ENCODE data around the gene XBP1.
A peak's percentile ranks its signal among the peaks of the same experiment; 100 is the strongest.

XBP1 gene

GRCh38 chr22:28817919-28818859 lies 17.8 kb upstream of the XBP1 start:
- H2AFZ ChIP-seq (ENCODE audit: low read depth, low read length), result no peak overlapping the region
- H3K27me3 ChIP-seq (ENCODE audit: control insufficient read depth in 1 of 2, insufficient read depth in 1 of 2, low read length in 2 of 2), result no peaks in the 10 kb centered on the region
- H3K4me1 ChIP-seq (ENCODE audit: control insufficient read depth, insufficient read depth, low read depth, low read length), result no peaks in the 10 kb centered on the region
- 91% methylated on average over 14 of the region's 14 CpGs for WGBS
- H3K27ac ChIP-seq (ENCODE audit: low read length, poor library complexity, severe bottlenecking), result no peak overlapping the region
- H3K14ac ChIP-seq (ENCODE audit: low read length in 2 of 2), result no peak overlapping the region
- H2AK5ac ChIP-seq (ENCODE audit: low read length, severe bottlenecking), result no peak overlapping the region
- H3K36me3 ChIP-seq (ENCODE audit: control insufficient read depth in 1 of 2, insufficient read depth in 2 of 2, low read depth in 1 of 2, low read length in 2 of 2), result peaks cover 0 to 21% of the 10 kb centered on the region in 2 experiments
- H2BK5ac ChIP-seq (ENCODE audit: low read depth, low read length, poor library complexity, severe bottlenecking), result no peak overlapping the region
- no peak overlapping the region for H4K91ac ChIP-seq (ENCODE audit: low read length)
- H3K4ac ChIP-seq (ENCODE audit: low read depth in 1 of 2, low read length in 2 of 2), result no peak overlapping the region
- no peak overlapping the region for H2BK120ac ChIP-seq (ENCODE audit: low read depth, low read length)
- H3K23ac ChIP-seq (ENCODE audit: low read length in 2 of 2), result no peak overlapping the region
- H3K9ac ChIP-seq (ENCODE audit: low read length), result no peak overlapping the region
- no peaks in the 10 kb centered on the region for H3K9me3 ChIP-seq (ENCODE audit: control insufficient read depth, low read length)
- peaks cover 1% of the 10 kb centered on the region for H3K79me1 ChIP-seq (replicated peaks; ENCODE audit: low read length, poor library complexity, severe bottlenecking)
- peak overlapping the region; percentile 8 for H2BK15ac ChIP-seq (ENCODE audit: low read depth, poor library complexity, severe bottlenecking)
- H3K4me3 ChIP-seq (ENCODE audit: insufficient read depth in 1 of 2, low read depth in 1 of 2, low read length in 2 of 2), result no peak overlapping the region
- H2BK12ac ChIP-seq (ENCODE audit: low read length in 2 of 2), result no peak overlapping the region
- no peak overlapping the region for H3K4me2 ChIP-seq (ENCODE audit: low read length, poor library complexity, severe bottlenecking)
- H4K8ac ChIP-seq (ENCODE audit: low read length), result no peak overlapping the region
- DNase-seq, result no peak
- H3K18ac ChIP-seq (ENCODE audit: low read depth in 1 of 2, low read length in 2 of 2), result no peak overlapping the region

DNA sequence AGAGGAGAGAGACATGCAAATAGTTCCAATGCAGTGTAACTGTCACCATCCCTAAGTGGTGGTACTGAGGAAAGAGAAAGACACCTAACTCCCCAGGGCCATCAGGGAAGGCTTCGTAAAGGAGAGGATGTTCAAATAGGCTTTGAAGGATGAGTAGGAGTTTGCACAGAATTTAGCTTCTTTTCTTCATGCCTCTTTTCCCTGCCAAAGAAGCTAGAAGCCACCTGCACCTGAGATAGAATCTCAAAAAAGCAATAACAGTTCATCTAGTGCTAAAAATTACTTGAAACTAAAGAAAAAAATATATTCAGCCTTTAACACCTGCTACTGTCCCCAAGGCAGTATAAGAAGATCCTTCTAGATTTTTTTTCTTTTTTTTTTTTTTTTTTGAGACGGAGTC lies 16.7 kb upstream of the XBP1 start:
- Histone ChIP-seq H3K27ac (ENCODE audit: low read length, poor library complexity, severe bottlenecking) (no peak overlapping the region), H3K4ac (ENCODE audit: low read depth in 1 of 2, low read length in 2 of 2) (no peak overlapping the region), H3K4me1 (ENCODE audit: control insufficient read depth, insufficient read depth, low read depth, low read length) (no peaks in the 10 kb centered on the region), H3K4me2 (ENCODE audit: low read length, poor library complexity, severe bottlenecking) (no peak overlapping the region), H3K4me3 (ENCODE audit: insufficient read depth in 1 of 2, low read depth in 1 of 2, low read length in 2 of 2) (no peak overlapping the region), H2BK15ac (ENCODE audit: low read depth, poor library complexity, severe bottlenecking) (no peak overlapping the region), H2AK5ac (ENCODE audit: low read length, severe bottlenecking) (no peak overlapping the region), H4K8ac (ENCODE audit: low read length) (no peak overlapping the region), H4K91ac (ENCODE audit: low read length) (no peak overlapping the region), H3K18ac (ENCODE audit: low read depth in 1 of 2, low read length in 2 of 2) (no peak overlapping the region), H3K27me3 (ENCODE audit: control insufficient read depth in 1 of 2, insufficient read depth in 1 of 2, low read length in 2 of 2) (no peaks in the 10 kb centered on the region), H3K23ac (ENCODE audit: low read length in 2 of 2) (no peak overlapping the region), H2BK5ac (ENCODE audit: low read depth, low read length, poor library complexity, severe bottlenecking) (no peak overlapping the region), H3K9me3 (ENCODE audit: control insufficient read depth, low read length) (no peaks in the 10 kb centered on the region), H3K9ac (ENCODE audit: low read length) (no peak overlapping the region), H3K79me1 (replicated peaks; ENCODE audit: low read length, poor library complexity, severe bottlenecking) (peaks cover 2% of the 10 kb centered on the region), H2AFZ (ENCODE audit: low read depth, low read length) (no peak overlapping the region), H3K36me3 (ENCODE audit: control insufficient read depth in 1 of 2, insufficient read depth in 2 of 2, low read depth in 1 of 2, low read length in 2 of 2) (peaks cover 0 to 12% of the 10 kb centered on the region in 2 experiments), H2BK120ac (ENCODE audit: low read depth, low read length) (no peak overlapping the region), H2BK12ac (ENCODE audit: low read length in 2 of 2) (no peak overlapping the region), H3K14ac (ENCODE audit: low read length in 2 of 2) (no peak overlapping the region)
- 92% methylated on average over 1 of the region's 2 CpGs for WGBS
- no peak for DNase-seq

GRCh38 chr22:28815729-28816128 lies 15.4 kb upstream of the XBP1 start:
- Histone ChIP-seq H2AK5ac (ENCODE audit: low read length, severe bottlenecking) (no peak overlapping the region), H3K79me1 (replicated peaks; ENCODE audit: low read length, poor library complexity, severe bottlenecking) (peaks cover 4% of the 10 kb centered on the region), H3K4me1 (ENCODE audit: control insufficient read depth, insufficient read depth, low read depth, low read length) (no peaks in the 10 kb centered on the region), H3K4ac (ENCODE audit: low read depth in 1 of 2, low read length in 2 of 2) (no peak overlapping the region), H2BK12ac (ENCODE audit: low read length in 2 of 2) (no peak overlapping the region), H3K27me3 (ENCODE audit: control insufficient read depth in 1 of 2, insufficient read depth in 1 of 2, low read length in 2 of 2) (no peaks in the 10 kb centered on the region), H4K91ac (ENCODE audit: low read length) (no peak overlapping the region), H3K36me3 (ENCODE audit: control insufficient read depth in 1 of 2, insufficient read depth in 2 of 2, low read depth in 1 of 2, low read length in 2 of 2) (peaks cover 0 to 12% of the 10 kb centered on the region in 2 experiments), H2BK120ac (ENCODE audit: low read depth, low read length) (no peak overlapping the region), H2BK5ac (ENCODE audit: low read depth, low read length, poor library complexity, severe bottlenecking) (no peak overlapping the region), H3K9ac (ENCODE audit: low read length) (no peak overlapping the region), H3K4me3 (ENCODE audit: insufficient read depth in 1 of 2, low read depth in 1 of 2, low read length in 2 of 2) (no peak overlapping the region), H3K23ac (ENCODE audit: low read length in 2 of 2) (no peak overlapping the region), H3K27ac (ENCODE audit: low read length, poor library complexity, severe bottlenecking) (no peak overlapping the region), H3K18ac (ENCODE audit: low read depth in 1 of 2, low read length in 2 of 2) (no peak overlapping the region), H2BK15ac (ENCODE audit: low read depth, poor library complexity, severe bottlenecking) (no peak overlapping the region), H3K14ac (ENCODE audit: low read length in 2 of 2) (no peak overlapping the region), H3K4me2 (ENCODE audit: low read length, poor library complexity, severe bottlenecking) (no peak overlapping the region), H2AFZ (ENCODE audit: low read depth, low read length) (no peak overlapping the region), H3K9me3 (ENCODE audit: control insufficient read depth, low read length) (no peaks in the 10 kb centered on the region), H4K8ac (ENCODE audit: low read length) (no peak overlapping the region)
- WGBS, result 97% methylated on average over 6 of the region's 6 CpGs
- no peak for DNase-seq

GRCh38 chr22:28815111-28815510 lies 14.7 kb upstream of the XBP1 start:
- no peak overlapping the region for H3K23ac ChIP-seq (ENCODE audit: low read length in 2 of 2)
- no peak for DNase-seq
- no peak overlapping the region for H2BK5ac ChIP-seq (ENCODE audit: low read depth, low read length, poor library complexity, severe bottlenecking)

More at GRCh38 chr22:28815111-28815510, 14.7 kb upstream of the XBP1 start:
- Histone ChIP-seq H3K4me1 (ENCODE audit: control insufficient read depth, insufficient read depth, low read depth, low read length) (no peaks in the 10 kb centered on the region), H3K36me3 (ENCODE audit: control insufficient read depth in 1 of 2, insufficient read depth in 2 of 2, low read depth in 1 of 2, low read length in 2 of 2) (peaks cover 0 to 12% of the 10 kb centered on the region in 2 experiments), H3K4ac (ENCODE audit: low read depth in 1 of 2, low read length in 2 of 2) (no peak overlapping the region), H2BK12ac (ENCODE audit: low read length in 2 of 2) (no peak overlapping the region), H3K27ac (ENCODE audit: low read length, poor library complexity, severe bottlenecking) (no peak overlapping the region), H2BK15ac (ENCODE audit: low read depth, poor library complexity, severe bottlenecking) (no peak overlapping the region), H3K9me3 (ENCODE audit: control insufficient read depth, low read length) (no peaks in the 10 kb centered on the region), H2BK120ac (ENCODE audit: low read depth, low read length) (no peak overlapping the region), H3K18ac (ENCODE audit: low read depth in 1 of 2, low read length in 2 of 2) (no peak overlapping the region), H3K14ac (ENCODE audit: low read length in 2 of 2) (no peak overlapping the region), H2AK5ac (ENCODE audit: low read length, severe bottlenecking) (no peak overlapping the region), H3K79me1 (replicated peaks; ENCODE audit: low read length, poor library complexity, severe bottlenecking) (peaks cover 4% of the 10 kb centered on the region), H3K27me3 (ENCODE audit: control insufficient read depth in 1 of 2, insufficient read depth in 1 of 2, low read length in 2 of 2) (no peaks in the 10 kb centered on the region), H4K8ac (ENCODE audit: low read length) (no peak overlapping the region), H3K4me3 (ENCODE audit: insufficient read depth in 1 of 2, low read depth in 1 of 2, low read length in 2 of 2) (no peak overlapping the region), H4K91ac (ENCODE audit: low read length) (no peak overlapping the region), H2AFZ (ENCODE audit: low read depth, low read length) (no peak overlapping the region), H3K4me2 (ENCODE audit: low read length, poor library complexity, severe bottlenecking) (no peak overlapping the region), H3K9ac (ENCODE audit: low read length) (no peak overlapping the region)
- WGBS, result 72% methylated on average over 6 of the region's 6 CpGs
